HEK293 (cell line): ENCODE measurements around the gene MAP4K2.

Experiments used
- BCL11A ChIP-seq: fragments of 450-650 bp; formaldehyde crosslinking; IDR thresholded peaks from 2 replicates; pipeline ENCODE4 v1.5.1; 2016; ENCODE audit warnings: low read depth, missing biosample characterization, missing genetic modification characterization
- BCL6B ChIP-seq: fragments of 450-650 bp; formaldehyde crosslinking; IDR thresholded peaks from 2 replicates; pipeline ENCODE4 v1.5.1; 2017; ENCODE audit warnings: missing biosample characterization, missing genetic modification characterization
- CTCF ChIP-seq: fragments of 450-650 bp; formaldehyde crosslinking; IDR thresholded peaks from 2 replicates; pipeline ENCODE4 v1.5.1; 2016; ENCODE audit warnings: missing biosample characterization, missing genetic modification characterization
- FEZF1 ChIP-seq: fragments of 450-650 bp; formaldehyde crosslinking; IDR thresholded peaks from 2 replicates; pipeline ENCODE4 v1.5.1; 2016; ENCODE audit warnings: missing biosample characterization, missing genetic modification characterization
- INSM2 ChIP-seq: fragments of 450-650 bp; formaldehyde crosslinking; IDR thresholded peaks from 2 replicates; pipeline ENCODE4 v1.5.1; 2016; ENCODE audit warnings: missing biosample characterization, missing genetic modification characterization
- KLF1 ChIP-seq: fragments of 450-650 bp; formaldehyde crosslinking; IDR thresholded peaks from 2 replicates; pipeline ENCODE4 v1.5.1; 2016; ENCODE audit warnings: missing biosample characterization, missing genetic modification characterization
- KLF17 ChIP-seq: fragments of 450-650 bp; formaldehyde crosslinking; IDR thresholded peaks from 2 replicates; pipeline ENCODE4 v1.5.1; 2016; ENCODE audit warnings: missing biosample characterization, missing genetic modification characterization
- KLF8 ChIP-seq: fragments of 450-650 bp; formaldehyde crosslinking; IDR thresholded peaks from 2 replicates; pipeline ENCODE4 v1.5.1; 2016; ENCODE audit warnings: missing biosample characterization, missing genetic modification characterization
- KLF9 ChIP-seq: fragments of 450-650 bp; formaldehyde crosslinking; IDR thresholded peaks from 2 replicates; pipeline ENCODE4 v1.5.1; 2016; ENCODE audit warnings: missing biosample characterization, missing genetic modification characterization, low read depth
- SALL2 ChIP-seq: fragments of 450-650 bp; formaldehyde crosslinking; IDR thresholded peaks from 2 replicates; pipeline ENCODE4 v1.5.0; 2017; ENCODE audit warnings: missing biosample characterization, mild to moderate bottlenecking, missing genetic modification characterization, borderline replicate concordance
- SP2 ChIP-seq: fragments of 450-650 bp; formaldehyde crosslinking; IDR thresholded peaks from 2 replicates; pipeline ENCODE4 v1.5.1; 2016; ENCODE audit warnings: missing biosample characterization, missing genetic modification characterization
- SP3 ChIP-seq: fragments of 450-650 bp; formaldehyde crosslinking; IDR thresholded peaks from 2 replicates; pipeline ENCODE4 v1.5.1; 2016; ENCODE audit warnings: missing biosample characterization, missing genetic modification characterization
- ZBTB48 ChIP-seq: fragments of 450-650 bp; formaldehyde crosslinking; IDR thresholded peaks from 2 replicates; pipeline ENCODE4 v1.5.1; 2016; ENCODE audit warnings: missing biosample characterization, missing genetic modification characterization
- ZBTB7A ChIP-seq: fragments of 450-650 bp; formaldehyde crosslinking; IDR thresholded peaks from 2 replicates; pipeline ENCODE4 v1.5.1; 2016; ENCODE audit warnings: low read depth, missing biosample characterization, missing genetic modification characterization
- ZFHX2 ChIP-seq: fragments of 450-650 bp; formaldehyde crosslinking; conservative IDR thresholded peaks from 2 replicates; pipeline ENCODE4 v1.5.1; 2016; ENCODE audit warnings: missing biosample characterization, missing genetic modification characterization
- ZNF121 ChIP-seq: fragments of 450-650 bp; formaldehyde crosslinking; IDR thresholded peaks from 2 replicates; pipeline ENCODE4 v1.5.1; 2016; ENCODE audit warnings: missing biosample characterization, missing genetic modification characterization
- ZNF146 ChIP-seq: fragments of 450-650 bp; formaldehyde crosslinking; IDR thresholded peaks from 2 replicates; pipeline ENCODE4 v1.5.1; 2016; ENCODE audit warnings: missing biosample characterization, missing genetic modification characterization
- ZNF223 ChIP-seq: fragments of 450-650 bp; formaldehyde crosslinking; IDR thresholded peaks from 2 replicates; pipeline ENCODE4 v1.5.1; 2016; ENCODE audit warnings: missing biosample characterization, missing genetic modification characterization
- ZNF362 ChIP-seq: fragments of 450-650 bp; formaldehyde crosslinking; IDR thresholded peaks from 2 replicates; pipeline ENCODE4 v1.5.1; 2016; ENCODE audit warnings: missing biosample characterization, missing genetic modification characterization
- ZNF398 ChIP-seq: fragments of 450-650 bp; formaldehyde crosslinking; IDR thresholded peaks from 2 replicates; pipeline ENCODE4 v1.5.1; 2017; ENCODE audit warnings: missing biosample characterization, missing genetic modification characterization
- ZNF449 ChIP-seq: fragments of 450-650 bp; formaldehyde crosslinking; IDR thresholded peaks from 2 replicates; pipeline ENCODE4 v1.5.1; 2017; ENCODE audit warnings: missing biosample characterization, mild to moderate bottlenecking, missing genetic modification characterization, moderate library complexity
- ZNF549 ChIP-seq: fragments of 450-650 bp; IDR thresholded peaks from 2 replicates; pipeline ENCODE4 v1.5.1; 2018; ENCODE audit warnings: missing biosample characterization, missing genetic modification characterization, mild to moderate bottlenecking, inconsistent platforms, moderate library complexity
- ZNF600 ChIP-seq: fragments of 450-650 bp; formaldehyde crosslinking; IDR thresholded peaks from 2 replicates; pipeline ENCODE4 v1.5.1; 2016; ENCODE audit warnings: missing biosample characterization, missing genetic modification characterization
- ZNF645 ChIP-seq: fragments of 450-650 bp; formaldehyde crosslinking; IDR thresholded peaks from 2 replicates; pipeline ENCODE4; 2016; ENCODE audit warnings: missing biosample characterization, missing genetic modification characterization
- ZNF654 ChIP-seq: fragments of 450-650 bp; formaldehyde crosslinking; IDR thresholded peaks from 2 replicates; pipeline ENCODE4 v1.5.1; 2016; ENCODE audit warnings: low read depth, missing biosample characterization, missing genetic modification characterization
- ZNF707 ChIP-seq: fragments of 450-650 bp; formaldehyde crosslinking; IDR thresholded peaks from 2 replicates; pipeline ENCODE4 v1.5.1; 2016; ENCODE audit warnings: missing biosample characterization, missing genetic modification characterization
- ZSCAN30 ChIP-seq: fragments of 450-650 bp; IDR thresholded peaks from 2 replicates; pipeline ENCODE4 v1.5.1; 2018; ENCODE audit warnings: missing biosample characterization, mild to moderate bottlenecking, missing genetic modification characterization, moderate library complexity

Gene MAP4K2

GRCh38 chr11:64743591-64744543 lies 59.1 kb downstream of the MAP4K2 start, which contains the start of gene RASGRP2 (continued):
- TF ChIP-seq ZNF223 (tag by site-specific recombination), result no peak
- peak; percentile 27; the same call in 1 of the 2 replicates for TF ChIP-seq ZBTB48 (tag by site-specific recombination)
- peak; percentile 69; the same call in 1 of the 2 replicates for TF ChIP-seq KLF1
- TF ChIP-seq ZSCAN30 (tag by site-specific recombination), result 0 out of 2 replicates have a peak, but pooled peaks have one; percentile 29
- TF ChIP-seq ZNF600 (tag by site-specific recombination), result peak; percentile 88
- 0 out of 2 replicates have a peak, but pooled peaks have one; percentile 8 for TF ChIP-seq ZBTB7A
- TF ChIP-seq ZNF398, result no peak
- TF ChIP-seq CTCF, result peak; percentile 85
- TF ChIP-seq SALL2 (tag by site-specific recombination), result no peak
- peak; percentile 91 for TF ChIP-seq KLF9 (tag by site-specific recombination)
- TF ChIP-seq SP2 (tag by site-specific recombination), result peak; percentile 30; the same call in 1 of the 2 replicates
- TF ChIP-seq SP3 (tag by site-specific recombination), result peak; percentile 70
- peak; percentile 74 for TF ChIP-seq KLF17 (tag by site-specific recombination)
- no peak for TF ChIP-seq ZNF549
- no peak for TF ChIP-seq BCL6B
- no peak for TF ChIP-seq ZNF362
- peak; percentile 49 for TF ChIP-seq KLF8
- TF ChIP-seq ZNF449 (tag by site-specific recombination), result no peak
- no peak for TF ChIP-seq ZNF645
- peak; percentile 58 for TF ChIP-seq ZNF654
- TF ChIP-seq ZNF121, result no peak
- TF ChIP-seq ZNF146 (tag by site-specific recombination), result no peak; the same call in 1 of the 2 replicates
- TF ChIP-seq ZFHX2 (tag by site-specific recombination), result peak; percentile 84
- peak; percentile 28; the same call in 1 of the 2 replicates for TF ChIP-seq INSM2 (tag by site-specific recombination)
- TF ChIP-seq BCL11A, result peak; percentile 97
- no peak for TF ChIP-seq ZNF707 (tag by site-specific recombination)
- no peak for TF ChIP-seq FEZF1 (tag by site-specific recombination)
